Astrocyte (in vitro differentiated cells and primary cell): ENCODE results near the gene CDH20. TPM values are rescaled to one million over a fixed set of nuclear protein-coding genes. Genes with fewer than 3 reads are reported as not detected.

Experiments
- DNase-seq: peaks from one replicate; pipeline ENCODE4 v3.0.0-alpha.2; 2010; ENCODE audit warnings: low read depth
- FAIRE-seq: peaks from 2 replicates; lab custom pipeline; 2011; peaks lifted over from hg19 to GRCh38; lab: Jason Lieb, UNC
- H2AFZ ChIP-seq: 2 replicates; pipeline ENCODE4 v1.6.0; 2012; ENCODE audit warnings: low read depth, low read length, inconsistent platforms
- H3K27ac ChIP-seq: 2 replicates; pipeline ENCODE4 v1.5.1; 2011; ENCODE audit warnings: low read depth, low read length, inconsistent platforms
- H3K27me3 ChIP-seq: 2 replicates; pipeline ENCODE4 v1.6.0; 2011; ENCODE audit warnings: low read length, inconsistent platforms; ENCODE audit not compliant: insufficient read depth
- H3K36me3 ChIP-seq: 2 replicates; pipeline ENCODE4 v1.5.1; 2011; ENCODE audit warnings: low read length, inconsistent platforms; ENCODE audit not compliant: insufficient read depth
- H3K4me1 ChIP-seq: 2 replicates; pipeline ENCODE4 v1.5.1; 2011; ENCODE audit warnings: low read length, inconsistent platforms; ENCODE audit not compliant: insufficient read depth
- H3K4me2 ChIP-seq: 2 replicates; pipeline ENCODE4 v1.6.0; 2012; ENCODE audit warnings: low read length, inconsistent platforms
- H3K4me3 ChIP-seq: 2 replicates; pipeline ENCODE4 v1.5.1; 2011; ENCODE audit warnings: low read depth, mild to moderate bottlenecking, low read length, inconsistent platforms; ENCODE audit not compliant: insufficient read depth
- H3K79me2 ChIP-seq: 2 replicates; pipeline ENCODE4 v1.6.0; 2012; ENCODE audit warnings: mild to moderate bottlenecking, low read length, inconsistent platforms; ENCODE audit not compliant: insufficient read depth
- H3K9ac ChIP-seq: 2 replicates; pipeline ENCODE4 v1.6.0; 2012; ENCODE audit warnings: mild to moderate bottlenecking, low read length, inconsistent platforms
- H3K9me3 ChIP-seq: 2 replicates; pipeline ENCODE4 v1.5.1; 2012; ENCODE audit warnings: low read depth, mild to moderate bottlenecking, low read length, inconsistent platforms; ENCODE audit not compliant: insufficient read depth
- H4K20me1 ChIP-seq: 2 replicates; pipeline ENCODE4 v1.6.0; 2012; ENCODE audit warnings: low read length, inconsistent platforms; ENCODE audit not compliant: insufficient read depth
- H3K27ac Mint-ChIP-seq: one replicate; pipeline ENCODE4 v1.8.0; 2021; ENCODE audit warnings: mild to moderate bottlenecking, mixed read lengths; ENCODE audit not compliant: unreplicated experiment
- H3K27me3 Mint-ChIP-seq: one replicate; pipeline ENCODE4 v1.8.0; 2021; ENCODE audit warnings: low read depth, mixed read lengths; ENCODE audit not compliant: unreplicated experiment
- H3K36me3 Mint-ChIP-seq: one replicate; pipeline ENCODE4 v1.8.0; 2021; ENCODE audit warnings: low read depth, mixed read lengths; ENCODE audit not compliant: unreplicated experiment
- H3K4me1 Mint-ChIP-seq: one replicate; pipeline ENCODE4 v1.8.0; 2021; ENCODE audit warnings: low read depth, mixed read lengths; ENCODE audit not compliant: unreplicated experiment
- H3K4me3 Mint-ChIP-seq: one replicate; pipeline ENCODE4 v1.8.0; 2021; ENCODE audit warnings: mild to moderate bottlenecking, moderate library complexity, mixed read lengths; ENCODE audit not compliant: unreplicated experiment
- H3K9me3 Mint-ChIP-seq: one replicate; pipeline ENCODE4 v1.8.0; 2021; ENCODE audit warnings: mild to moderate bottlenecking, mixed read lengths; ENCODE audit not compliant: unreplicated experiment
- EZH2 ChIP-seq: IDR thresholded peaks from 2 replicates; pipeline ENCODE4 v1.6.1; 2012; ENCODE audit warnings: mild to moderate bottlenecking, low read length, inconsistent platforms; ENCODE audit not compliant: insufficient read depth
- total RNA-seq: library from RNA; stranded (reverse); gene quantifications from 2 replicates; pipeline ENCODE4 v1.2.1, GENCODE V29; 2021
- TF ChIP-seq, protein P1 (sequence below): IDR thresholded peaks from 2 replicates; pipeline ENCODE4 v1.5.1; 2011; ENCODE audit warnings: low read depth, mild to moderate bottlenecking, inconsistent platforms, low read length, moderate library complexity; ENCODE audit not compliant: insufficient read depth

CDH20 gene
- total RNA-seq, 1 donor from 2014 or later, result not detected

- Histone ChIP-seq H3K9me3 (no peaks in the 10 kb centered on the region), H3K4me3 (no peak overlapping the region), H3K79me2 (no peaks in the 10 kb centered on the region), H3K4me1 (no peaks in the 10 kb centered on the region), H3K36me3 (no peaks in the 10 kb centered on the region), H3K27ac (no peak overlapping the region), H3K4me2 (no peak overlapping the region), H3K9ac (no peak overlapping the region), H4K20me1 (no peaks in the 10 kb centered on the region), H3K27me3 (no peaks in the 10 kb centered on the region), H2AFZ (no peak overlapping the region)
- H3K4me1 Mint-ChIP-seq, result peaks cover 3% of the 10 kb centered on the region
- no peak for TF ChIP-seq EZH2
- TF ChIP-seq, protein P1, sequence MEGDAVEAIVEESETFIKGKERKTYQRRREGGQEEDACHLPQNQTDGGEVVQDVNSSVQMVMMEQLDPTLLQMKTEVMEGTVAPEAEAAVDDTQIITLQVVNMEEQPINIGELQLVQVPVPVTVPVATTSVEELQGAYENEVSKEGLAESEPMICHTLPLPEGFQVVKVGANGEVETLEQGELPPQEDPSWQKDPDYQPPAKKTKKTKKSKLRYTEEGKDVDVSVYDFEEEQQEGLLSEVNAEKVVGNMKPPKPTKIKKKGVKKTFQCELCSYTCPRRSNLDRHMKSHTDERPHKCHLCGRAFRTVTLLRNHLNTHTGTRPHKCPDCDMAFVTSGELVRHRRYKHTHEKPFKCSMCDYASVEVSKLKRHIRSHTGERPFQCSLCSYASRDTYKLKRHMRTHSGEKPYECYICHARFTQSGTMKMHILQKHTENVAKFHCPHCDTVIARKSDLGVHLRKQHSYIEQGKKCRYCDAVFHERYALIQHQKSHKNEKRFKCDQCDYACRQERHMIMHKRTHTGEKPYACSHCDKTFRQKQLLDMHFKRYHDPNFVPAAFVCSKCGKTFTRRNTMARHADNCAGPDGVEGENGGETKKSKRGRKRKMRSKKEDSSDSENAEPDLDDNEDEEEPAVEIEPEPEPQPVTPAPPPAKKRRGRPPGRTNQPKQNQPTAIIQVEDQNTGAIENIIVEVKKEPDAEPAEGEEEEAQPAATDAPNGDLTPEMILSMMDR, result no peak
- no peak overlapping the region for H3K4me3 Mint-ChIP-seq
- no peaks in the 10 kb centered on the region for H3K9me3 Mint-ChIP-seq
- H3K36me3 Mint-ChIP-seq, result no peaks in the 10 kb centered on the region
- FAIRE-seq (no peak), DNase-seq (peak; percentile 42)
- peaks cover 2% of the 10 kb centered on the region for H3K27me3 Mint-ChIP-seq
- no peak overlapping the region for H3K27ac Mint-ChIP-seq
These were observed 131.4 kb downstream of the CDH20 start for GRCh38 chr18:61464551-61465142.

DNA sequence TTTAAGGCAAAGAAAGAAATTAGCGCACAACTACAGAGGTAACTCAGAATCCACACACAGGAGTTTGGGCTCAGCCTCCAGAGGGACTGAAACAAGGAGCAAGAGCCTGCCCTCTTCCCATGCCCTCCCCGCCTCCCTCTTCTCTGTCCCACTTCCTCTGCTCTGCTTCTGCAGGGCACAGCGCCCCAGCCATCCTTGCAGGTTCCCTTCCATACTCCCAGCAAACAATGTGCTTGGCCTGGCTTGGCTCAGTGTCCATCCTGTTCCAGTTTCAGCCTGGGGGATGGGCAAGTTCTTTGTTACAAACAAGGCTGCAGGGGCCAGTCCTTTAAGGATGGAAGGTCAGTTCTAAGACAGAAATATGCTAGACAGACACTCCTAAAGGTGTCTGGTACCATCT, 133.5 kb downstream of the CDH20 start:
- FAIRE-seq (no peak), DNase-seq (no peak)
- Histone ChIP-seq H3K4me3 (no peak overlapping the region), H4K20me1 (no peaks in the 10 kb centered on the region), H2AFZ (no peak overlapping the region), H3K27me3 (no peaks in the 10 kb centered on the region), H3K4me1 (no peaks in the 10 kb centered on the region), H3K36me3 (no peaks in the 10 kb centered on the region), H3K27ac (no peak overlapping the region), H3K79me2 (no peaks in the 10 kb centered on the region), H3K9me3 (no peaks in the 10 kb centered on the region), H3K9ac (no peak overlapping the region), H3K4me2 (no peak overlapping the region)
- no peaks in the 10 kb centered on the region for H3K9me3 Mint-ChIP-seq
- no peak overlapping the region for H3K27ac Mint-ChIP-seq
- peaks cover 3% of the 10 kb centered on the region for H3K4me1 Mint-ChIP-seq
- TF ChIP-seq, protein P1, result no peak
- TF ChIP-seq EZH2, result no peak
- no peak overlapping the region for H3K4me3 Mint-ChIP-seq
- H3K36me3 Mint-ChIP-seq, result no peaks in the 10 kb centered on the region
- H3K27me3 Mint-ChIP-seq, result peaks cover 2% of the 10 kb centered on the region

- no peak overlapping the region for H2AFZ ChIP-seq
- no peak overlapping the region for H3K4me3 Mint-ChIP-seq
- no peaks in the 10 kb centered on the region for H3K36me3 Mint-ChIP-seq
- peaks cover 6% of the 10 kb centered on the region for H3K27me3 Mint-ChIP-seq
- no peaks in the 10 kb centered on the region for H3K79me2 ChIP-seq
- no peaks in the 10 kb centered on the region for H3K36me3 ChIP-seq
- FAIRE-seq (no peak), DNase-seq (no peak)
- TF ChIP-seq EZH2, result no peak
- TF ChIP-seq, protein P1, result no peak
- H3K4me3 ChIP-seq, result no peak overlapping the region
- H3K9me3 Mint-ChIP-seq, result no peaks in the 10 kb centered on the region
- no peak overlapping the region for H3K27ac Mint-ChIP-seq
- no peaks in the 10 kb centered on the region for H3K4me1 ChIP-seq
- H4K20me1 ChIP-seq, result no peaks in the 10 kb centered on the region
- H3K9me3 ChIP-seq, result no peaks in the 10 kb centered on the region
- H3K27ac ChIP-seq, result no peak overlapping the region
- no peak overlapping the region for H3K9ac ChIP-seq
- peaks cover 3% of the 10 kb centered on the region for H3K27me3 ChIP-seq
- no peaks in the 10 kb centered on the region for H3K4me1 Mint-ChIP-seq
- H3K4me2 ChIP-seq, result peak overlapping the region; percentile 10
These were observed 136.9 kb downstream of the CDH20 start for GRCh38 chr18:61470031-61470674.
